ENCODE data around the gene PPARG.
"Not testable (repeated sequence)": the region's sequence is repeated elsewhere in the genome, so short reads cannot be mapped to it uniquely, and the experiment has no call there.

Gene PPARG

GRCh38 chr3:12383218-12383617, 94.3 kb downstream of the PPARG start:
- DNase-seq, result no peak

- no peak for DNase-seq
Observed at GRCh38 chr3:12384451-12385233, 95.8 kb downstream of the PPARG start.

- DNase-seq, result not testable (repeated sequence)
Observed at GRCh38 chr3:12386514-12387291, 97.8 kb downstream of the PPARG start.

- no peak for DNase-seq
Observed at GRCh38 chr3:12388185-12388584, 99.3 kb downstream of the PPARG start.

- DNase-seq, result no peak
Observed at GRCh38 chr3:12392101-12392878, 103.4 kb downstream of the PPARG start.

- no peak for DNase-seq
Observed at GRCh38 chr3:12393894-12394293, 105.0 kb downstream of the PPARG start.

GRCh38 chr3:12394569-12395271, 105.8 kb downstream of the PPARG start:
- no peak for DNase-seq

- no peak for DNase-seq
Observed at GRCh38 chr3:12395349-12396012, 106.6 kb downstream of the PPARG start.

GRCh38 chr3:12396471-12396870, 107.6 kb downstream of the PPARG start:
- no peak for DNase-seq

GRCh38 chr3:12399226-12399625, 110.4 kb downstream of the PPARG start:
- DNase-seq, result no peak

GRCh38 chr3:12400616-12401194, 111.8 kb downstream of the PPARG start:
- DNase-seq, result no peak

GRCh38 chr3:12401208-12401607, 112.3 kb downstream of the PPARG start:
- DNase-seq, result no peak

- no peak for DNase-seq
Observed at GRCh38 chr3:12405432-12406272, 116.8 kb downstream of the PPARG start.

- DNase-seq, result no peak
Observed at GRCh38 chr3:12408984-12409683, 120.3 kb downstream of the PPARG start.

- no peak for DNase-seq
Observed at GRCh38 chr3:12409684-12410596, 121.1 kb downstream of the PPARG start.

- DNase-seq, result no peak
Observed at GRCh38 chr3:12413721-12414255, 124.9 kb downstream of the PPARG start.

GRCh38 chr3:12415014-12415680, 126.3 kb downstream of the PPARG start:
- no peak for DNase-seq

GRCh38 chr3:12416731-12417130, 127.9 kb downstream of the PPARG start:
- DNase-seq, result no peak

Measured in DMS79 (cell line).